Upper lobe of left lung (tissue), 4 donors: Measurements from ENCODE around the gene PKHD1.

Source experiments
- CTCF ChIP-seq, 6 experiments: fragments of 450-650 bp in 4 of 6; fragments of 200-600 bp in 2 of 6; sonication (generic) in 2 of 6; IDR thresholded peaks; one replicate each; pipeline ENCODE4 v1.5.1; 2016 to 2019; ENCODE audit warnings: antibody characterized with exemption in 6 of 6
- POLR2A ChIP-seq, 4 donors: fragments of 450-650 bp; IDR thresholded peaks; one replicate each; pipeline ENCODE4 v1.5.1; 2016 to 2017; ENCODE audit warnings: antibody characterized with exemption in 4 of 4, mild to moderate bottlenecking in 2 of 4

- TF ChIP-seq POLR2A (IDR thresholded peaks at IDR 0.05) = no peak
- no peak for TF ChIP-seq CTCF (IDR thresholded peaks at IDR 0.05)
Observed at GRCh38 chr6:51790946-51791345, 296.5 kb downstream of the PKHD1 start.
